Small intestine (tissue), 16 donors: ENCODE measurements around the gene PIGR. TPM values are rescaled to one million over a fixed set of nuclear protein-coding genes. Genes with fewer than 3 reads are reported as not detected.

Experiments used
- DNase-seq, 2 donors: peaks; one replicate each; pipeline versions ENCODE4 v3.0.0 to v3.0.0-alpha.2; 2013
- FAIRE-seq: peaks from 2 replicates; lab custom pipeline; 2012; peaks lifted over from hg19 to GRCh38; lab: Jason Lieb, UNC
- H3K27ac ChIP-seq, 3 donors: one replicate each; pipeline ENCODE4 v1.5.1; 2013; ENCODE audit warnings: low read length in 2 of 3, mild to moderate bottlenecking in 2 of 3, control low read depth in 1 of 3, inconsistent platforms in 1 of 3, low read depth in 1 of 3, moderate library complexity in 1 of 3
- H3K27me3 ChIP-seq, 3 donors: one replicate each; pipeline ENCODE4 v1.6.1; 2013; ENCODE audit warnings: low read length in 3 of 3, inconsistent platforms in 1 of 3; ENCODE audit not compliant: control insufficient read depth in 3 of 3, insufficient read depth in 3 of 3
- H3K36me3 ChIP-seq, 3 donors: one replicate each; pipeline ENCODE4 v1.6.1; 2013; ENCODE audit warnings: low read length in 3 of 3, inconsistent platforms in 1 of 3, low read depth in 1 of 3, mild to moderate bottlenecking in 1 of 3, moderate library complexity in 1 of 3; ENCODE audit not compliant: control insufficient read depth in 3 of 3, insufficient read depth in 2 of 3
- H3K4me1 ChIP-seq, 3 donors: one replicate each; pipeline ENCODE4 v1.6.1; 2013; ENCODE audit warnings: low read length in 2 of 3, inconsistent platforms in 1 of 3, low read depth in 1 of 3, mild to moderate bottlenecking in 1 of 3, moderate library complexity in 1 of 3; ENCODE audit not compliant: control insufficient read depth in 3 of 3, insufficient read depth in 2 of 3
- H3K4me3 ChIP-seq, 3 donors: one replicate each; pipeline ENCODE4 v1.5.1; 2013; ENCODE audit warnings: low read length in 3 of 3, control low read depth in 1 of 3, inconsistent platforms in 1 of 3, low read depth in 1 of 3, mild to moderate bottlenecking in 1 of 3, moderate library complexity in 1 of 3
- H3K9me3 ChIP-seq, 2 donors: one replicate each; pipeline ENCODE4 v1.6.1; 2013; ENCODE audit warnings: low read depth in 1 of 2, low read length in 1 of 2; ENCODE audit not compliant: control insufficient read depth in 2 of 2, insufficient read depth in 1 of 2
- WGBS, 3 donors: extraction: QIAGEN DNeasy Blood & Tissue Kit; methylation state at CpG; one replicate each; pipeline ENCODE4 v1.1.7; 2013; 5-methylcytosine and 5-hydroxymethylcytosine counted together
- long read RNA-seq, 10 donors: transcript quantifications; one replicate each; lab custom pipeline, GENCODE V29; 2026
- polyA plus RNA-seq, 4 donors: library from polyadenylated mRNA; stranded (reverse) in 3 of 4; unstranded in 1 of 4; fragments of 200-250 nt in 3 of 4; fragments of 120-200 nt in 1 of 4; gene quantifications; one replicate each; pipeline versions ENCODE4 v1.2.1 to v1.2.3, GENCODE V29; 2013
- donor health status: healthy with polysubstance abuse.
- donor health status: control.
- donor health status: control.
- donor health status: Bipolar disorder and iron deficiency.
- donor health status: healthy.

PIGR gene
- polyA plus RNA-seq: 1,000 to 10,000 TPM in 1 of 4 donors, 100 to 1,000 TPM in 2, 1 to 10 TPM in 1; 2.7 to 3,013 (median 498) TPM
- long read RNA-seq, donor 1: 0 reads
- long read RNA-seq, donor 2, full-length matches to known transcripts: 12 of 24 reads
- long read RNA-seq, donor 2, partial matches to known transcripts: 12 of 24 reads
- long read RNA-seq, donor 2, other reads (novel, unspliced or antisense): 0 of 24 reads
- long read RNA-seq, donor 3, full-length matches to known transcripts: 1 of 6 reads
- long read RNA-seq, donor 3, partial matches to known transcripts: 5 of 6 reads
- long read RNA-seq, donor 3, other reads (novel, unspliced or antisense): 0 of 6 reads
- long read RNA-seq, donor 4: 0 reads
- long read RNA-seq, donor 5: 0 reads
- long read RNA-seq, donor 6, full-length matches to known transcripts: 5 of 11 reads
- long read RNA-seq, donor 6, partial matches to known transcripts: 6 of 11 reads
- long read RNA-seq, donor 6, other reads (novel, unspliced or antisense): 0 of 11 reads
- long read RNA-seq, donor 7: 0 reads
- long read RNA-seq, donor 8: 0 reads
- long read RNA-seq, donor 9, full-length matches to known transcripts: 1 of 1 reads
- long read RNA-seq, donor 9, partial matches to known transcripts: 0 of 1 reads
- long read RNA-seq, donor 9, other reads (novel, unspliced or antisense): 0 of 1 reads
- long read RNA-seq, donor 10: 0 reads

- H3K4me3 ChIP-seq: peak within 1 kb of the TSS; percentile 16 to 87 (median 58)
- H3K36me3 ChIP-seq: peaks cover 0 to 3% (median 0%) of the 10 kb centered on the region in 3 donors
- peaks cover 0 to 57% (median 2%) of the 10 kb centered on the region in 3 donors for H3K4me1 ChIP-seq
- 14 to 47% (median 29%) methylated on average over 7 of the region's 7 CpGs for WGBS, 3 donors
- peaks cover 0 to 12% of the 10 kb centered on the region in 2 donors for H3K9me3 ChIP-seq
- FAIRE-seq: no peak
- peak within 1 kb of the TSS; percentile 9 to 91 (median 90) for H3K27ac ChIP-seq
- peak in 1 of 2 donors; percentile 93 for DNase-seq
- H3K27me3 ChIP-seq: no peaks in the 10 kb centered on the region
Measured at GRCh38 chr1:206946261-206946660, at the start of gene PIGR. TSS of gene PIGR (minus strand) at chr1:206946466. CDS start at chr1:206940531, 5,935 bp downstream.

GRCh38 chr1:206992790-206993189, 46.5 kb upstream of the PIGR start:
- FAIRE-seq (no peak), DNase-seq (peak in 1 of 2 donors; percentile 60)
- Histone ChIP-seq H3K4me3 (no peak overlapping the region), H3K27me3 (peaks cover 0 to 2% (median 0%) of the 10 kb centered on the region in 3 donors), H3K4me1 (peaks cover 0 to 6% (median 0%) of the 10 kb centered on the region in 3 donors), H3K27ac (peak overlapping the region in 1 of 3 donors; percentile 25), H3K9me3 (no peaks in the 10 kb centered on the region), H3K36me3 (no peaks in the 10 kb centered on the region)

- no peaks in the 10 kb centered on the region for H3K36me3 ChIP-seq
- H3K9me3 ChIP-seq: no peaks in the 10 kb centered on the region
- 94 to 98% (median 95%) methylated on average over 1 of the region's 1 CpG for WGBS, 3 donors
- DNase-seq (no peak), FAIRE-seq (no peak)
- H3K4me1 ChIP-seq: peaks cover 0 to 12% (median 0%) of the 10 kb centered on the region in 3 donors
- H3K4me3 ChIP-seq: no peak overlapping the region
- no peaks in the 10 kb centered on the region for H3K27me3 ChIP-seq
- H3K27ac ChIP-seq: no peak overlapping the region
Measured at GRCh38 chr1:206987873-206988272, 41.6 kb upstream of the PIGR start.

GRCh38 chr1:206986885-206987284, 40.6 kb upstream of the PIGR start:
- no peaks in the 10 kb centered on the region for H3K9me3 ChIP-seq
- no peaks in the 10 kb centered on the region for H3K27me3 ChIP-seq
- H3K4me3 ChIP-seq: no peak overlapping the region
- peaks cover 0 to 8% (median 0%) of the 10 kb centered on the region in 3 donors for H3K4me1 ChIP-seq
- DNase-seq (no peak), FAIRE-seq (no peak)
- no peak overlapping the region for H3K27ac ChIP-seq
- no peaks in the 10 kb centered on the region for H3K36me3 ChIP-seq
- 58 to 65% (median 60%) methylated on average over 3 of the region's 3 CpGs for WGBS, 3 donors

GRCh38 chr1:206986402-206986801, 40.1 kb upstream of the PIGR start:
- H3K4me3 ChIP-seq: no peak overlapping the region
- DNase-seq (no peak), FAIRE-seq (no peak)
- H3K9me3 ChIP-seq: no peaks in the 10 kb centered on the region
- no peak overlapping the region for H3K27ac ChIP-seq
- H3K27me3 ChIP-seq: no peaks in the 10 kb centered on the region
- H3K36me3 ChIP-seq: no peaks in the 10 kb centered on the region
- 71 to 84% (median 81%) methylated on average over 3 of the region's 3 CpGs for WGBS, 3 donors
- peaks cover 0 to 10% (median 0%) of the 10 kb centered on the region in 3 donors for H3K4me1 ChIP-seq

GRCh38 chr1:206985162-206985749, 39.0 kb upstream of the PIGR start:
- Histone ChIP-seq H3K36me3 (no peaks in the 10 kb centered on the region), H3K27ac (no peak overlapping the region), H3K4me3 (no peak overlapping the region), H3K9me3 (no peaks in the 10 kb centered on the region), H3K27me3 (no peaks in the 10 kb centered on the region), H3K4me1 (peaks cover 0 to 20% (median 0%) of the 10 kb centered on the region in 3 donors)
- FAIRE-seq (no peak), DNase-seq (peak in 1 of 2 donors; percentile 61)
- 43 to 61% (median 52%) methylated on average over 10 of the region's 10 CpGs for WGBS, 3 donors

GRCh38 chr1:206982216-206982615, 36.0 kb upstream of the PIGR start:
- no peaks in the 10 kb centered on the region for H3K36me3 ChIP-seq
- WGBS, 3 donors: 26 to 30% (median 27%) methylated on average over 4 of the region's 4 CpGs
- peaks cover 0 to 44% (median 0%) of the 10 kb centered on the region in 3 donors for H3K4me1 ChIP-seq
- peak; percentile 69 to 78 for DNase-seq
- no peak overlapping the region for H3K4me3 ChIP-seq
- no peaks in the 10 kb centered on the region for H3K9me3 ChIP-seq
- H3K27ac ChIP-seq: no peak overlapping the region
- H3K27me3 ChIP-seq: no peaks in the 10 kb centered on the region
- no peak for FAIRE-seq

GRCh38 chr1:206979379-206980043, 33.2 kb upstream of the PIGR start:
- H3K4me3 ChIP-seq: no peak overlapping the region
- peak in 1 of 2 donors; percentile 69 for DNase-seq
- no peaks in the 10 kb centered on the region for H3K27me3 ChIP-seq
- no peak for FAIRE-seq
- no peak overlapping the region for H3K27ac ChIP-seq
- H3K4me1 ChIP-seq: peaks cover 3 to 62% (median 6%) of the 10 kb centered on the region in 3 donors
- H3K36me3 ChIP-seq: no peaks in the 10 kb centered on the region
- WGBS, 3 donors: 40 to 64% (median 52%) methylated on average over 3 of the region's 3 CpGs
- H3K9me3 ChIP-seq: no peaks in the 10 kb centered on the region
